Kidney epithelial cell (primary cell): Measurements from ENCODE around the gene SPAG4. TPM values are rescaled to one million over a fixed set of nuclear protein-coding genes. Genes with fewer than 3 reads are reported as not detected.

ENCODE experiments used
- DNase-seq: peaks from one replicate; pipeline ENCODE4 v3.0.0-alpha.2; 2010; ENCODE audit warnings: low read depth
- H3K27me3 ChIP-seq: 2 replicates; pipeline ENCODE4 v1.6.0; 2011; ENCODE audit warnings: low read length; ENCODE audit not compliant: control insufficient read depth, insufficient read depth
- H3K36me3 ChIP-seq: 2 replicates; pipeline ENCODE4 v1.5.1; 2011; ENCODE audit warnings: low read length; ENCODE audit not compliant: control insufficient read depth, insufficient read depth
- H3K4me3 ChIP-seq: 2 replicates; pipeline ENCODE4 v1.5.1; 2011; ENCODE audit warnings: low read depth, mild to moderate bottlenecking, control low read depth, low read length
- total RNA-seq: library from RNA; depleted of rRNA; stranded (reverse); fragments of >200 nt; gene quantifications from 2 replicates; pipeline ENCODE4 v1.2.3, GENCODE V29; 2015
- TF ChIP-seq, protein P1 (sequence below): IDR thresholded peaks from 2 replicates; pipeline ENCODE4 v1.5.1; 2011; ENCODE audit warnings: mild to moderate bottlenecking, moderate library complexity, low read length, control low read depth, inconsistent platforms; ENCODE audit not compliant: insufficient read depth, poor library complexity, severe bottlenecking

The SPAG4 gene
- total RNA-seq, 1 donor from 2014 or later: 2.6 TPM

DNA sequence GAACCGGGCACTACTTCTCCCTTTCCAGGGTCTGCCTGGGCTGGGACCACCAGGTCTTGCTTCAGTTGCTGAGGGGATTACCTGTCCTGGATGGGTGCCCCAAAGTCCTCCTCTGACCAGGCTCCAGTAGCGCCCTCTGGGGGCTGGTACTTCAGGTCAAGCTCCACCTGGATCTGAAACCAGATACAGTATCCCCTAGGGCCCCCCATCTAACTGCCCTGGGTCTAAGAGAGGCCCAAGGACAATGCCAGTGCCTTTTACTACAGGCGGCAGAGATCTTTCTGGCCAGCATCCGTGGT is 11.2 kb upstream of the SPAG4 start:
- TF ChIP-seq, protein P1, sequence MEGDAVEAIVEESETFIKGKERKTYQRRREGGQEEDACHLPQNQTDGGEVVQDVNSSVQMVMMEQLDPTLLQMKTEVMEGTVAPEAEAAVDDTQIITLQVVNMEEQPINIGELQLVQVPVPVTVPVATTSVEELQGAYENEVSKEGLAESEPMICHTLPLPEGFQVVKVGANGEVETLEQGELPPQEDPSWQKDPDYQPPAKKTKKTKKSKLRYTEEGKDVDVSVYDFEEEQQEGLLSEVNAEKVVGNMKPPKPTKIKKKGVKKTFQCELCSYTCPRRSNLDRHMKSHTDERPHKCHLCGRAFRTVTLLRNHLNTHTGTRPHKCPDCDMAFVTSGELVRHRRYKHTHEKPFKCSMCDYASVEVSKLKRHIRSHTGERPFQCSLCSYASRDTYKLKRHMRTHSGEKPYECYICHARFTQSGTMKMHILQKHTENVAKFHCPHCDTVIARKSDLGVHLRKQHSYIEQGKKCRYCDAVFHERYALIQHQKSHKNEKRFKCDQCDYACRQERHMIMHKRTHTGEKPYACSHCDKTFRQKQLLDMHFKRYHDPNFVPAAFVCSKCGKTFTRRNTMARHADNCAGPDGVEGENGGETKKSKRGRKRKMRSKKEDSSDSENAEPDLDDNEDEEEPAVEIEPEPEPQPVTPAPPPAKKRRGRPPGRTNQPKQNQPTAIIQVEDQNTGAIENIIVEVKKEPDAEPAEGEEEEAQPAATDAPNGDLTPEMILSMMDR: peak; percentile 58
- H3K4me3 ChIP-seq: no peak overlapping the region
- no peaks in the 10 kb centered on the region for H3K36me3 ChIP-seq

DNA sequence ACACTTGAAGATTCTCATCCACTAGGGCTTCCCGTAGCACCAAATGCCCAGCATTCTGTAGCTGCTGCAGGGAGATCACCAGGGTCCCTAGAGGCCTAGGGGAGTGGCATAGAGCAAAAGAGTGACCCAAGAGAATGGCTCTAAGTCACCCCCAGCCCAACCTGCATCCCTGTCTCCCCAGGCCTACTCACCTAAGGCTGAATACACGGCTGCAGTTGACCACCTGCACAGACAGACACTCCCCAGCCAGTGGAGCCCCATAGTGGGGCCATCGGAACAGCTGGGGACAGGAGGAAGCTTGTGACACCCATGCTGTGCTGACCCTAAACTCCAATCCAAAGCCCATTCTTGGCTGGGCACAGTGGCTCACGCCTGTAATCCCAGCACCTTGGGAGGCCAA is 9.5 kb upstream of the SPAG4 start:
- Histone ChIP-seq H3K4me3 (no peak overlapping the region), H3K27me3 (peaks cover 13% of the 10 kb centered on the region), H3K36me3 (no peaks in the 10 kb centered on the region)
- no peak for DNase-seq
- TF ChIP-seq, protein P1: no peak

More for the DNA sequence above, 11.2 kb upstream of the SPAG4 start:
- DNase-seq: no peak
- H3K27me3 ChIP-seq: peaks cover 30% of the 10 kb centered on the region

DNA sequence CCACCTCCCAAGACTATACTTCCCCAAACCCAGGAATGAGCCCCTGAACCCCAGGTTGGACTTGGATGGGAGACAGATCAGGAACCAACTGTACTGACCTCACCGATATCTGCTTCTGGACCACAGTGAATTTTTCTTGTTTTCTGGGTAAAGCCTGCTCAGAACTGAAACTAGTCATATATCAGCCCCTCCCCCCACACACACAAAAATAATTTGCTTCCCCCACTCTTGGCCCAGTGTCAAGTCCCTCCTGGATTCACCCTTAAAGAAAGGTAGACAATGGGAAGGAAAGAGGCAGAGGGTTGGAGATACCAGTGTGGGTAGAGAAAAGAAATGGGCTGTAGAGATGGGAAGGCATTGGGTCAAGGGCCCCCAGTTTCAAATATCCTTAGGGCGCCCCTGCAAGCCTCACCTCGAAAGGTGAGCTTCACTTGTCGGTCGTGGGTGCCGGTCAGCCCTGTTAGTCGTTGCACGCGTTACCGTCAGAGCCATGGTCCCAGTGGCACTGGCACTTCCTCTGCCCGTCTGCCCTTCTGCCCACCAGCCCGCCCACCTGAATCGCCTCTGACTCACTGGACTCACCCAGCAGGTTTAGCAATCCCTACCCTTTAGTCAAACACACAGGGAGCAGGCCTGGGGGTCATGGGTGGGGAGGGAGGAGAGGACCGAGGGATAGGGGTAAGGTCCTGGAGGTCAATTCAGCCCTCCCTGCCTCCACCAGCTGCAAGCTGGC is 8.5 kb upstream of the SPAG4 start:
- H3K27me3 ChIP-seq: peaks cover 3% of the 10 kb centered on the region
- no peak for DNase-seq
- H3K36me3 ChIP-seq: no peaks in the 10 kb centered on the region
- TF ChIP-seq, protein P1: no peak
- no peak overlapping the region for H3K4me3 ChIP-seq

DNA sequence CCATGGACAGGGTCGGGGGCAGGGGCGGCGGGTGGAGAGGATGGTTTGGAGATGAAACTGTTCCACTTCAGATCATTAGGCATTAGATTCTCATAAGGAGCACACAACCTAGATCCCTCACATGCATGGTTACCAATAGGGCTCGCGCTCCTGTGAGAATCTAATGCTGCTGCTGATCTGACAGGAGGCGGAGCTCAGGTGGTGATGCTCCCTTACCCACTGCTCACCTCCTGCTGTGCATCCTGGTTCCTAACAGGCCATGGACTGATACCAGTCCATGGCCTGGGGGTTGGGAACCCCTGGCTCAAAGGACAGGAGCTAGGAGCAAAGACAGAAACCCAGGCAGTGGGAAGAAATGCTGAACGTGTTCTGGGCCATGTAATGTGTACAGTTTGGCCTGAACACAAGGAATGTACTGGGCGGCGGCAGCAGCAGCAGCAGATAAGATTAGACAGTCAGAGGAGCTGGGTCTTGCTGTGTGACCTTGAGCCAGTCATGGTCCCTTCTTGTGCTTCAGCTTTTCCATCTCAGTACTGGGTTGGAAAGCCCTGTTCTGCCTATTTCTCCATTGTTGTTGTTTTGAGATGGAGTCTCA is 4.7 kb upstream of the SPAG4 start:
- DNase-seq: no peak
- H3K4me3 ChIP-seq: no peak overlapping the region
- H3K27me3 ChIP-seq: no peaks in the 10 kb centered on the region
- TF ChIP-seq, protein P1: no peak
- H3K36me3 ChIP-seq: no peaks in the 10 kb centered on the region

DNA sequence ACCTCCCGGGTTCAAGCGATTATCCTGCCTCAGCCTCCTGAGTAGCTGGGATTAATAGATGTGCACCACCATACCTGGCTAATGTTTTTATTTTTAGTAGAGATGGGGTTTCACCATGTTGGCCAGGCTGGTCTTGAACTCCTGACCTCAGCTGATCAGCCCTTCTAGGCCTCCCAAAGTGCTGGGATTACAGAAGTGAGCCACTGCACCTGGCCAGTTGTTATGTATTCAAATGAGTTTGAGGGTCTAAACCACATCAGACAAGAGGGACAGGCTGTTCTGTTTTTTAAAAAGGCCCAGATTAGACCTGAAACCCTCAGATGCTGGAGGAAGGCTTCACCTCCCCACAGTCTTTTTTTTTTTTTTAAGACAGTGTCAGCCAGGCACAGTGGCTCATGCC is 4.1 kb upstream of the SPAG4 start:
- no peak for DNase-seq
- H3K27me3 ChIP-seq: no peaks in the 10 kb centered on the region
- H3K36me3 ChIP-seq: no peaks in the 10 kb centered on the region
- TF ChIP-seq, protein P1: no peak
- H3K4me3 ChIP-seq: no peak overlapping the region
